Peyer's patch (tissue), 4 donors: ENCODE data around the gene NPB.

Experiments
- CTCF ChIP-seq, 6 experiments: fragments of 450-650 bp in 4 of 6; fragments of 200-600 bp in 2 of 6; sonication (generic) in 1 of 6; IDR thresholded peaks; one replicate each; pipeline ENCODE4 v1.5.1; 2017 to 2019; ENCODE audit warnings: antibody characterized with exemption in 6 of 6, mild to moderate bottlenecking in 3 of 6, moderate library complexity in 1 of 6
- POLR2A ChIP-seq, 2 donors: fragments of 450-650 bp; IDR thresholded peaks; one replicate each; pipeline ENCODE4 v1.5.1; 2017; ENCODE audit warnings: antibody characterized with exemption in 2 of 2, mild to moderate bottlenecking in 2 of 2, moderate library complexity in 2 of 2

DNA sequence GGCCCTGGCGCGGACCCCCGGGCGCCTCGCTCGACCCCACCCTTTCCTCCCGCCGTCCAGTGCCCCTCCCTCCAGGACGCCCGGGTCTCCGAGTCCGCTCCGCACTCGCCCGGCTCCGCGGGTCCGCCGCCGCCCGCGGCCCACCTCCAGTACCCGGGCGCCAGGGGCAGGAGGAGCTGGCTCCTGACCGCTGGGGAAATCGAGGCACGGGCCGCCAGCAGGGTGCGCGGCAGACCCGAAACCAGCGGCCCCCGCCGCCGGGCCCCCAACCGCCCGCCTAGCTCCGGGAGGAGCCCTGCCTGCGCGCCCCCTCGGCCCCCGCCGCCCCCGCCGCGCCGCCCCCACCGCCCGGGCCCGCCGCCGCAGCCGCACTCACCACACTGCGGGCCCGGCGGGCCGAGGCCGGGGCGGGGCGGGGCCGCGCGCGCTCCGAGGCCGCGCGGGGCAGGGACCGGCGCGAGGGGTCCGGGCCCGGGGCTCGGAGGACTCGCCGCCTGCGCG is 25.2 kb downstream of the NPB start:
- TF ChIP-seq POLR2A (IDR thresholded peaks at IDR 0.05): no peak
- no peak for TF ChIP-seq CTCF (IDR thresholded peaks at IDR 0.05)
